ENCODE results near the gene RAB28. TPM values are rescaled to one million over a fixed set of nuclear protein-coding genes. Genes with fewer than 3 reads are reported as not detected.
A peak's percentile ranks its signal among the peaks of the same experiment; 100 is the strongest.

The RAB28 gene
- polyA plus RNA-seq, 2 donors, result 5.8 to 7.2 TPM

GRCh38 chr4:13514722-13515121 lies 30.6 kb upstream of the RAB28 start:
- Histone ChIP-seq H3K9me3 (ENCODE audit: control insufficient read depth in 2 of 2, insufficient read depth in 1 of 2, low read depth in 1 of 2, low read length in 1 of 2) (no peaks in the 10 kb centered on the region), H3K4me1 (ENCODE audit: control insufficient read depth in 2 of 2, insufficient read depth in 2 of 2, low read length in 1 of 2) (no peaks in the 10 kb centered on the region), H3K27ac (ENCODE audit: low read depth in 2 of 2, low read length in 1 of 2) (no peak overlapping the region), H3K36me3 (ENCODE audit: control insufficient read depth in 2 of 2, insufficient read depth in 2 of 2, low read length in 1 of 2) (no peaks in the 10 kb centered on the region), H3K4me3 (ENCODE audit: low read depth in 1 of 2, low read length in 2 of 2) (no peak overlapping the region), H3K27me3 (ENCODE audit: control insufficient read depth in 1 of 2, insufficient read depth in 2 of 2, low read length in 2 of 2) (peaks cover 2 to 3% of the 10 kb centered on the region in 2 donors)
- 77 to 83% methylated on average over 4 of the region's 4 CpGs for WGBS, 2 donors

GRCh38 chr4:13511101-13511500 lies 27.0 kb upstream of the RAB28 start:
- Histone ChIP-seq H3K9me3 (ENCODE audit: control insufficient read depth in 2 of 2, insufficient read depth in 1 of 2, low read depth in 1 of 2, low read length in 1 of 2) (no peaks in the 10 kb centered on the region), H3K27me3 (ENCODE audit: control insufficient read depth in 1 of 2, insufficient read depth in 2 of 2, low read length in 2 of 2) (peaks cover 2 to 3% of the 10 kb centered on the region in 2 donors), H3K4me1 (ENCODE audit: control insufficient read depth in 2 of 2, insufficient read depth in 2 of 2, low read length in 1 of 2) (no peaks in the 10 kb centered on the region), H3K36me3 (ENCODE audit: control insufficient read depth in 2 of 2, insufficient read depth in 2 of 2, low read length in 1 of 2) (no peaks in the 10 kb centered on the region), H3K4me3 (ENCODE audit: low read depth in 1 of 2, low read length in 2 of 2) (no peak overlapping the region), H3K27ac (ENCODE audit: low read depth in 2 of 2, low read length in 1 of 2) (no peak overlapping the region)

- Histone ChIP-seq H3K27ac (ENCODE audit: low read depth in 2 of 2, low read length in 1 of 2) (no peak overlapping the region), H3K4me1 (ENCODE audit: control insufficient read depth in 2 of 2, insufficient read depth in 2 of 2, low read length in 1 of 2) (no peaks in the 10 kb centered on the region), H3K27me3 (ENCODE audit: control insufficient read depth in 1 of 2, insufficient read depth in 2 of 2, low read length in 2 of 2) (peaks cover 2 to 3% of the 10 kb centered on the region in 2 donors), H3K9me3 (ENCODE audit: control insufficient read depth in 2 of 2, insufficient read depth in 1 of 2, low read depth in 1 of 2, low read length in 1 of 2) (no peaks in the 10 kb centered on the region), H3K36me3 (ENCODE audit: control insufficient read depth in 2 of 2, insufficient read depth in 2 of 2, low read length in 1 of 2) (no peaks in the 10 kb centered on the region), H3K4me3 (ENCODE audit: low read depth in 1 of 2, low read length in 2 of 2) (no peak overlapping the region)
- WGBS, 2 donors, result 85 to 92% methylated on average over 1 of the region's 1 CpG
These were observed 25.3 kb upstream of the RAB28 start for GRCh38 chr4:13509442-13509841.

GRCh38 chr4:13504374-13504773 lies 20.2 kb upstream of the RAB28 start:
- Histone ChIP-seq H3K9me3 (ENCODE audit: control insufficient read depth in 2 of 2, insufficient read depth in 1 of 2, low read depth in 1 of 2, low read length in 1 of 2) (no peaks in the 10 kb centered on the region), H3K27ac (ENCODE audit: low read depth in 2 of 2, low read length in 1 of 2) (no peak overlapping the region), H3K4me3 (ENCODE audit: low read depth in 1 of 2, low read length in 2 of 2) (no peak overlapping the region), H3K4me1 (ENCODE audit: control insufficient read depth in 2 of 2, insufficient read depth in 2 of 2, low read length in 1 of 2) (no peaks in the 10 kb centered on the region), H3K27me3 (ENCODE audit: control insufficient read depth in 1 of 2, insufficient read depth in 2 of 2, low read length in 2 of 2) (peaks cover 0 to 2% of the 10 kb centered on the region in 2 donors), H3K36me3 (ENCODE audit: control insufficient read depth in 2 of 2, insufficient read depth in 2 of 2, low read length in 1 of 2) (no peaks in the 10 kb centered on the region)
- 91 to 95% methylated on average over 5 of the region's 5 CpGs for WGBS, 2 donors

- H3K27ac ChIP-seq (ENCODE audit: low read depth in 2 of 2, low read length in 1 of 2), result no peak overlapping the region
- 87 to 92% methylated on average over 1 of the region's 1 CpG for WGBS, 2 donors
- H3K27me3 ChIP-seq (ENCODE audit: control insufficient read depth in 1 of 2, insufficient read depth in 2 of 2, low read length in 2 of 2), result peaks cover 0 to 2% of the 10 kb centered on the region in 2 donors
- no peaks in the 10 kb centered on the region for H3K9me3 ChIP-seq (ENCODE audit: control insufficient read depth in 2 of 2, insufficient read depth in 1 of 2, low read depth in 1 of 2, low read length in 1 of 2)
- H3K4me3 ChIP-seq (ENCODE audit: low read depth in 1 of 2, low read length in 2 of 2), result no peak overlapping the region
- no peaks in the 10 kb centered on the region for H3K4me1 ChIP-seq (ENCODE audit: control insufficient read depth in 2 of 2, insufficient read depth in 2 of 2, low read length in 1 of 2)
- no peaks in the 10 kb centered on the region for H3K36me3 ChIP-seq (ENCODE audit: control insufficient read depth in 2 of 2, insufficient read depth in 2 of 2, low read length in 1 of 2)
These were observed 14.3 kb upstream of the RAB28 start for GRCh38 chr4:13498469-13498868.

GRCh38 chr4:13496605-13497004 lies 12.5 kb upstream of the RAB28 start:
- 59% methylated on average over 2 of the region's 2 CpGs for WGBS, 2 donors

GRCh38 chr4:13495753-13496152 lies 11.6 kb upstream of the RAB28 start:
- H3K4me3 ChIP-seq (ENCODE audit: low read depth in 1 of 2, low read length in 2 of 2), result no peak overlapping the region
- no peaks in the 10 kb centered on the region for H3K36me3 ChIP-seq (ENCODE audit: control insufficient read depth in 2 of 2, insufficient read depth in 2 of 2, low read length in 1 of 2)
- no peaks in the 10 kb centered on the region for H3K27me3 ChIP-seq (ENCODE audit: control insufficient read depth in 1 of 2, insufficient read depth in 2 of 2, low read length in 2 of 2)
- no peak overlapping the region for H3K27ac ChIP-seq (ENCODE audit: low read depth in 2 of 2, low read length in 1 of 2)
- WGBS, 2 donors, result 90 to 98% methylated on average over 1 of the region's 1 CpG
- H3K4me1 ChIP-seq (ENCODE audit: control insufficient read depth in 2 of 2, insufficient read depth in 2 of 2, low read length in 1 of 2), result no peaks in the 10 kb centered on the region
- no peaks in the 10 kb centered on the region for H3K9me3 ChIP-seq (ENCODE audit: control insufficient read depth in 2 of 2, insufficient read depth in 1 of 2, low read depth in 1 of 2, low read length in 1 of 2)

More at GRCh38 chr4:13496605-13497004, 12.5 kb upstream of the RAB28 start:
- H3K9me3 ChIP-seq (ENCODE audit: control insufficient read depth in 2 of 2, insufficient read depth in 1 of 2, low read depth in 1 of 2, low read length in 1 of 2), result no peaks in the 10 kb centered on the region
- no peaks in the 10 kb centered on the region for H3K27me3 ChIP-seq (ENCODE audit: control insufficient read depth in 1 of 2, insufficient read depth in 2 of 2, low read length in 2 of 2)
- no peak overlapping the region for H3K27ac ChIP-seq (ENCODE audit: low read depth in 2 of 2, low read length in 1 of 2)
- no peaks in the 10 kb centered on the region for H3K4me1 ChIP-seq (ENCODE audit: control insufficient read depth in 2 of 2, insufficient read depth in 2 of 2, low read length in 1 of 2)
- H3K36me3 ChIP-seq (ENCODE audit: control insufficient read depth in 2 of 2, insufficient read depth in 2 of 2, low read length in 1 of 2), result no peaks in the 10 kb centered on the region
- H3K4me3 ChIP-seq (ENCODE audit: low read depth in 1 of 2, low read length in 2 of 2), result no peak overlapping the region

- H3K4me1 ChIP-seq (ENCODE audit: control insufficient read depth in 2 of 2, insufficient read depth in 2 of 2, low read length in 1 of 2), result no peaks in the 10 kb centered on the region
- no peaks in the 10 kb centered on the region for H3K27me3 ChIP-seq (ENCODE audit: control insufficient read depth in 1 of 2, insufficient read depth in 2 of 2, low read length in 2 of 2)
- no peaks in the 10 kb centered on the region for H3K9me3 ChIP-seq (ENCODE audit: control insufficient read depth in 2 of 2, insufficient read depth in 1 of 2, low read depth in 1 of 2, low read length in 1 of 2)
- H3K4me3 ChIP-seq (ENCODE audit: low read depth in 1 of 2, low read length in 2 of 2), result no peak overlapping the region
- H3K36me3 ChIP-seq (ENCODE audit: control insufficient read depth in 2 of 2, insufficient read depth in 2 of 2, low read length in 1 of 2), result no peaks in the 10 kb centered on the region
- H3K27ac ChIP-seq (ENCODE audit: low read depth in 2 of 2, low read length in 1 of 2), result no peak overlapping the region
These were observed 9.7 kb upstream of the RAB28 start for GRCh38 chr4:13493793-13494192.

GRCh38 chr4:13492747-13493146 lies 8.6 kb upstream of the RAB28 start:
- WGBS, 2 donors, result 74 to 76% methylated on average over 3 of the region's 3 CpGs

GRCh38 chr4:13484749-13485221 lies 645 bp upstream of the RAB28 start:
- H3K27ac ChIP-seq (ENCODE audit: low read depth in 2 of 2, low read length in 1 of 2), result peak overlapping the region in 1 of 2 donors; percentile 91
- H3K9me3 ChIP-seq (ENCODE audit: control insufficient read depth in 2 of 2, insufficient read depth in 1 of 2, low read depth in 1 of 2, low read length in 1 of 2), result no peaks in the 10 kb centered on the region
- peaks cover 0 to 6% of the 10 kb centered on the region in 2 donors for H3K4me1 ChIP-seq (ENCODE audit: control insufficient read depth in 2 of 2, insufficient read depth in 2 of 2, low read length in 1 of 2)
- H3K27me3 ChIP-seq (ENCODE audit: control insufficient read depth in 1 of 2, insufficient read depth in 2 of 2, low read length in 2 of 2), result no peaks in the 10 kb centered on the region
- H3K4me3 ChIP-seq (ENCODE audit: low read depth in 1 of 2, low read length in 2 of 2), result peak overlapping the region; percentile 86 to 97
- 2 to 4% methylated on average over 23 of the region's 23 CpGs for WGBS, 2 donors
- no peaks in the 10 kb centered on the region for H3K36me3 ChIP-seq (ENCODE audit: control insufficient read depth in 2 of 2, insufficient read depth in 2 of 2, low read length in 1 of 2)

More at GRCh38 chr4:13492747-13493146, 8.6 kb upstream of the RAB28 start:
- Histone ChIP-seq H3K4me3 (ENCODE audit: low read depth in 1 of 2, low read length in 2 of 2) (no peak overlapping the region), H3K27me3 (ENCODE audit: control insufficient read depth in 1 of 2, insufficient read depth in 2 of 2, low read length in 2 of 2) (no peaks in the 10 kb centered on the region), H3K9me3 (ENCODE audit: control insufficient read depth in 2 of 2, insufficient read depth in 1 of 2, low read depth in 1 of 2, low read length in 1 of 2) (no peaks in the 10 kb centered on the region), H3K36me3 (ENCODE audit: control insufficient read depth in 2 of 2, insufficient read depth in 2 of 2, low read length in 1 of 2) (no peaks in the 10 kb centered on the region), H3K27ac (ENCODE audit: low read depth in 2 of 2, low read length in 1 of 2) (no peak overlapping the region), H3K4me1 (ENCODE audit: control insufficient read depth in 2 of 2, insufficient read depth in 2 of 2, low read length in 1 of 2) (no peaks in the 10 kb centered on the region)

All from esophagus (tissue), 2 donors.